CD14-positive monocyte (primary cell): ENCODE results near the gene IRF9. TPM values are rescaled to one million over a fixed set of nuclear protein-coding genes. Genes with fewer than 3 reads are reported as not detected.

Source experiments
- DNase-seq, 3 donors: peaks; one replicate each; pipeline ENCODE4 v3.0.0-alpha.2; 2011 to 2022
- H2AFZ ChIP-seq: 2 replicates; pipeline ENCODE4 v1.6.0; 2012; ENCODE audit warnings: mild to moderate bottlenecking, low read depth, low read length, inconsistent platforms; ENCODE audit not compliant: insufficient read depth, poor library complexity, severe bottlenecking
- H3K27ac ChIP-seq, 2 donors: 1 replicate in 1 of 2; 2 replicates in 1 of 2; pipeline ENCODE4 v1.5.1; 2012 to 2013; ENCODE audit warnings: low read length in 2 of 2, control low read depth in 1 of 2, inconsistent platforms in 1 of 2, low read depth in 1 of 2, mild to moderate bottlenecking in 1 of 2
- H3K27me3 ChIP-seq, 2 donors: one replicate each; pipeline versions ENCODE4 v1.6.0 to v1.6.1; 2011 to 2013; ENCODE audit warnings: low read length in 2 of 2; ENCODE audit not compliant: control insufficient read depth in 2 of 2, insufficient read depth in 2 of 2
- H3K36me3 ChIP-seq, 2 donors: replicated peaks in 1 of 2; 1 replicate in 1 of 2; 2 replicates in 1 of 2; pipeline versions ENCODE4 v1.5.1 to v1.6.1; 2012 to 2013; ENCODE audit warnings: low read length in 2 of 2, control low read depth in 1 of 2, inconsistent platforms in 1 of 2, mild to moderate bottlenecking in 1 of 2; ENCODE audit not compliant: insufficient read depth in 2 of 2, control insufficient read depth in 1 of 2
- H3K4me1 ChIP-seq, 2 donors: 1 replicate in 1 of 2; 2 replicates in 1 of 2; pipeline versions ENCODE4 v1.5.1 to v1.6.1; 2012 to 2013; ENCODE audit warnings: low read length in 2 of 2, control low read depth in 1 of 2, inconsistent platforms in 1 of 2, mild to moderate bottlenecking in 1 of 2, moderate library complexity in 1 of 2; ENCODE audit not compliant: insufficient read depth in 2 of 2, control insufficient read depth in 1 of 2
- H3K4me2 ChIP-seq: replicated peaks from 2 replicates; pipeline ENCODE3; 2012; ENCODE audit warnings: low read length, moderate library complexity, mild to moderate bottlenecking; ENCODE audit not compliant: poor library complexity, severe bottlenecking; ENCODE audit errors: extremely low read depth
- H3K4me3 ChIP-seq, 3 experiments: fragments of 200-600 bp in 1 of 3; sonication (generic) in 1 of 3; replicated peaks in 1 of 3; 1 replicate in 2 of 3; 2 replicates in 1 of 3; pipeline ENCODE4 v1.5.1; 2011 to 2013; ENCODE audit warnings: low read length in 3 of 3, mild to moderate bottlenecking in 3 of 3, control low read depth in 2 of 3, low read depth in 2 of 3, inconsistent platforms in 1 of 3, moderate library complexity in 1 of 3
- H3K79me2 ChIP-seq: 2 replicates; pipeline ENCODE4 v1.6.0; 2012; ENCODE audit warnings: mild to moderate bottlenecking, control low read depth, inconsistent platforms, low read length, moderate library complexity; ENCODE audit not compliant: insufficient read depth
- H3K9ac ChIP-seq: 2 replicates; pipeline ENCODE4 v1.6.0; 2017; ENCODE audit warnings: low read length, mild to moderate bottlenecking; ENCODE audit not compliant: insufficient read depth, poor library complexity, severe bottlenecking
- H3K9me3 ChIP-seq, 2 donors: replicated peaks in 1 of 2; 1 replicate in 1 of 2; 2 replicates in 1 of 2; pipeline versions ENCODE4 v1.5.1 to v1.6.1; 2012 to 2013; ENCODE audit warnings: low read length in 2 of 2, control low read depth in 1 of 2; ENCODE audit not compliant: control insufficient read depth in 1 of 2, insufficient read depth in 1 of 2
- H4K20me1 ChIP-seq: 2 replicates; pipeline ENCODE4 v1.6.0; 2012; ENCODE audit warnings: mild to moderate bottlenecking, low read length, control low read depth, moderate library complexity; ENCODE audit not compliant: insufficient read depth
- H3K27ac Mint-ChIP-seq, 7 donors: one replicate each; pipeline ENCODE4 v1.8.0; 2020; ENCODE audit warnings: mild to moderate bottlenecking in 7 of 7, mixed read lengths in 7 of 7, moderate library complexity in 6 of 7, inconsistent platforms in 2 of 7
- H3K27me3 Mint-ChIP-seq, 3 donors: one replicate each; pipeline ENCODE4 v1.8.0; 2021 to 2022; ENCODE audit warnings: low read depth in 3 of 3, mild to moderate bottlenecking in 3 of 3, mixed read lengths in 3 of 3, moderate library complexity in 3 of 3, inconsistent platforms in 1 of 3
- H3K36me3 Mint-ChIP-seq, 2 donors: one replicate each; pipeline ENCODE4 v1.8.0; 2020; ENCODE audit warnings: mixed read lengths in 2 of 2, inconsistent platforms in 1 of 2, mild to moderate bottlenecking in 1 of 2
- H3K4me1 Mint-ChIP-seq: one replicate; pipeline ENCODE4 v1.8.0; 2020; ENCODE audit warnings: mild to moderate bottlenecking, mixed read lengths
- H3K4me3 Mint-ChIP-seq, 2 donors: one replicate each; pipeline ENCODE4 v1.8.0; 2020; ENCODE audit warnings: mild to moderate bottlenecking in 2 of 2, mixed read lengths in 2 of 2, moderate library complexity in 1 of 2
- H3K9me3 Mint-ChIP-seq, 7 donors: one replicate each; pipeline ENCODE4 v1.8.0; 2020 to 2022; ENCODE audit warnings: mixed read lengths in 7 of 7, mild to moderate bottlenecking in 6 of 7, moderate library complexity in 6 of 7, inconsistent platforms in 2 of 7
- WGBS: methylation state at CpG from one replicate; pipeline ENCODE4 v1.1.5; 2013; ENCODE audit warnings: missing lambda C conversion rate; ENCODE audit not compliant: insufficient coverage; 5-methylcytosine and 5-hydroxymethylcytosine counted together
- intact Hi-C, 2 donors: fragments of 100-400 bp; cut with micrococcal nuclease; formaldehyde crosslinking; loops; one replicate each; pipeline versions ENCODE4 v1.15.0 to v1.15.1; 2023
- polyA plus RNA-seq, 3 donors: library from polyadenylated mRNA; depleted of rRNA in 1 of 3; unstranded in 2 of 3; stranded (reverse) in 1 of 3; fragments of 300-500 nt in 2 of 3; fragments of >200 nt in 1 of 3; fragmentation: Illumina TruSeq in 2 of 3; gene quantifications; 1 replicate in 2 of 3; 2 replicates in 1 of 3; pipeline ENCODE4 v1.2.3, GENCODE V29; 2012 to 2021
- TF ChIP-seq, protein P1 (sequence below): fragments of 200-600 bp; IDR thresholded peaks from one replicate; pipeline ENCODE4 v1.8.0; 2022; ENCODE audit warnings: antibody characterized with exemption, mild to moderate bottlenecking

Gene IRF9
- polyA plus RNA-seq, 3 donors = 44.7 to 208 (median 56.0) TPM

DNA sequence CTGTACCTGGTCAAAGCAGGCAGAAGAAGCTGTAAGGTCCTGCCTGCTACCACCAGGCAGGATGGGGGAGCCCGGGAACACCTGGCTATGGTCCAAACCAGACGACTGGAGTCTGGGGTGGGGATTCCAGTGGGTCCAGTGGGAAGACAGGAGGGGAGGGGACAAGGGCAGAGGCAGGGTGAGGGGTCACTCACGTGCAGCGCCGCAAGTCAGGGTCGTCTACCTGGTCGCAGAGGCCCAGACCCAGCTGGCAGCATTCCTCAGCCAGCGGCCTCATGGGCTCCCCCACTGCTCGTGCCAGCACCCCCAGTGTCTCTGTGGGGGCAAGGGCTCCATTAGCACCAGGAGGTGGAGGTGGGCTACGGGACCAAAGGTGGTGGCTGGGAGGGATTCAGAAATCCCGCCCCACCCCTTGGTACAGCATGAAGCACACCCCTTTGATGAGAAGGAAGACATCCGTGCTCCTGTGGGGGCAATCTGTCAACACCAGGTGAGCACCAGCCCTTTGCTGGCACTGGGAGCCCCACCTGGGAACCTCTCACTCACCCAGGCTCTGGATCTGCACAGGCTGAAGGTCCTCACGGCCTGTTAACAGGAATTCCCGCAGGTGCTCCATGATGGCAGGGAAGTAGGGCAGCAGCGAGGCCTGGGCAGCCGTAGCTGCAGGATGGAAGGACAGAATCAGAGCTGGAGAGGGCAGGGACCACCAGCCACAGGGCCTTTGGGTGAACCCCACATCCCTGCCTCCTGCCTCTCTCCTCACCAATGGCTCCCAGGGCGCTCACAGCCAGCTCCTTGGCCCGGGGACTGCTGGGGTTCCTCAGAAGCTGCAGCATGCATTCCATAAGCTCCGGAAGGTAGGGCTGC is 23.3 kb downstream of the IRF9 start:
- H3K9me3 Mint-ChIP-seq = no peaks in the 10 kb centered on the region
- intact Hi-C loops = no loop called here
- Histone ChIP-seq H3K4me1 (peaks cover 17% of the 10 kb centered on the region in 2 donors), H3K27me3 (no peaks in the 10 kb centered on the region), H3K27ac (no peak overlapping the region), H3K9ac (no peak overlapping the region), H3K79me2 (no peaks in the 10 kb centered on the region), H4K20me1 (no peaks in the 10 kb centered on the region), H2AFZ (no peak overlapping the region), H3K4me3 (no peak overlapping the region), H3K4me2 (no peak overlapping the region), H3K9me3 (no peaks in the 10 kb centered on the region), H3K36me3 (peaks cover 40 to 71% of the 10 kb centered on the region in 2 donors)
- H3K4me3 Mint-ChIP-seq = no peak overlapping the region
- no peak for DNase-seq
- TF ChIP-seq, protein P1, sequence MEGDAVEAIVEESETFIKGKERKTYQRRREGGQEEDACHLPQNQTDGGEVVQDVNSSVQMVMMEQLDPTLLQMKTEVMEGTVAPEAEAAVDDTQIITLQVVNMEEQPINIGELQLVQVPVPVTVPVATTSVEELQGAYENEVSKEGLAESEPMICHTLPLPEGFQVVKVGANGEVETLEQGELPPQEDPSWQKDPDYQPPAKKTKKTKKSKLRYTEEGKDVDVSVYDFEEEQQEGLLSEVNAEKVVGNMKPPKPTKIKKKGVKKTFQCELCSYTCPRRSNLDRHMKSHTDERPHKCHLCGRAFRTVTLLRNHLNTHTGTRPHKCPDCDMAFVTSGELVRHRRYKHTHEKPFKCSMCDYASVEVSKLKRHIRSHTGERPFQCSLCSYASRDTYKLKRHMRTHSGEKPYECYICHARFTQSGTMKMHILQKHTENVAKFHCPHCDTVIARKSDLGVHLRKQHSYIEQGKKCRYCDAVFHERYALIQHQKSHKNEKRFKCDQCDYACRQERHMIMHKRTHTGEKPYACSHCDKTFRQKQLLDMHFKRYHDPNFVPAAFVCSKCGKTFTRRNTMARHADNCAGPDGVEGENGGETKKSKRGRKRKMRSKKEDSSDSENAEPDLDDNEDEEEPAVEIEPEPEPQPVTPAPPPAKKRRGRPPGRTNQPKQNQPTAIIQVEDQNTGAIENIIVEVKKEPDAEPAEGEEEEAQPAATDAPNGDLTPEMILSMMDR = no peak
- 96% methylated on average over 17 of the region's 19 CpGs for WGBS
- H3K4me1 Mint-ChIP-seq = peaks cover 19% of the 10 kb centered on the region
- H3K36me3 Mint-ChIP-seq = peaks cover 57 to 73% of the 10 kb centered on the region in 2 donors
- H3K27ac Mint-ChIP-seq = peak overlapping the region in 2 of 7 donors; percentile 13 to 66
- peaks cover 0 to 3% (median 1%) of the 10 kb centered on the region in 3 donors for H3K27me3 Mint-ChIP-seq

DNA sequence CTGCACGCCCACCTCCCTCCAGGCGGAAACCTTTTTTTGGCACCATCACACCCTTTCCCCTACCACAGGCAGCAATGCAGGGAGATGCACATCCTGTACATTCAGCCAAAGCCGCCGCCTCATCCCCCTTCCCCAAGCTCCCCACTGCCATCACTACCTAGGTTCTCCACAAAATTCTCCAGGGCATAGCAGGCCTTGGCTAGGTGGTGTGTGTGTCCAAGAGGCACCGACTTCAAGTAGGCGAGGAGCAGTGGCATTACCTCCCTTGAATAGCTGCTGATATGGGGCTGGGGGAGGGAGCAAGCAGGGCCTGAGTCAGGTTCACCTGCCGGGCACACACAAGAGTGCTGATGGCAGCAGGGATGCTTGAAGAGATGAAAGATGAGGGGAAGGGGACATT is 24.0 kb downstream of the IRF9 start:
- Histone ChIP-seq H4K20me1 (no peaks in the 10 kb centered on the region), H2AFZ (no peak overlapping the region), H3K4me3 (no peak overlapping the region), H3K79me2 (no peaks in the 10 kb centered on the region), H3K4me1 (peaks cover 18 to 21% of the 10 kb centered on the region in 2 donors), H3K9me3 (no peaks in the 10 kb centered on the region), H3K4me2 (no peak overlapping the region), H3K27me3 (no peaks in the 10 kb centered on the region), H3K27ac (no peak overlapping the region), H3K36me3 (peaks cover 33 to 67% of the 10 kb centered on the region in 2 donors), H3K9ac (no peak overlapping the region)
- Mint-ChIP-seq H3K4me1 (peaks cover 20% of the 10 kb centered on the region), H3K36me3 (peaks cover 52 to 69% of the 10 kb centered on the region in 2 donors), H3K4me3 (no peak overlapping the region), H3K9me3 (no peaks in the 10 kb centered on the region), H3K27ac (peak overlapping the region in 2 of 7 donors; percentile 38 to 66), H3K27me3 (peaks cover 0 to 3% (median 1%) of the 10 kb centered on the region in 3 donors)
- no peak for DNase-seq
- 98% methylated on average over 5 of the region's 7 CpGs for WGBS
- intact Hi-C loops = no loop called here
- TF ChIP-seq, protein P1 = no peak
